RCC 7860 (cell line): Measurements from ENCODE around the gene VPS39.

Experiments
- DNase-seq: peaks from one replicate; pipeline ENCODE4 v3.0.0-alpha.2; 2015; ENCODE audit warnings: low spot score
- FAIRE-seq: peaks from 2 replicates; lab custom pipeline; 2012; peaks lifted over from hg19 to GRCh38; lab: Jason Lieb, UNC

VPS39 gene

GRCh38 chr15:42202653-42203052 lies 5.5 kb downstream of the VPS39 start:
- DNase-seq (no peak), FAIRE-seq (no peak)

- FAIRE-seq: no peak
- DNase-seq: no peak
These were observed 6.3 kb downstream of the VPS39 start for GRCh38 chr15:42201801-42202200.

- FAIRE-seq (no peak), DNase-seq (no peak)
These were observed 9.0 kb downstream of the VPS39 start for GRCh38 chr15:42199126-42199525.

- FAIRE-seq (no peak), DNase-seq (no peak)
These were observed 9.6 kb downstream of the VPS39 start for GRCh38 chr15:42198516-42198915.

- FAIRE-seq (no peak), DNase-seq (no peak)
These were observed 13.6 kb downstream of the VPS39 start for GRCh38 chr15:42194513-42194912.

- DNase-seq (no peak), FAIRE-seq (no peak)
These were observed 14.7 kb downstream of the VPS39 start for GRCh38 chr15:42193383-42193782.

- DNase-seq: no peak
- FAIRE-seq: no peak
These were observed 16.3 kb downstream of the VPS39 start for GRCh38 chr15:42191610-42192346.

- FAIRE-seq: no peak
These were observed 17.7 kb downstream of the VPS39 start for GRCh38 chr15:42190370-42190769.

GRCh38 chr15:42185801-42186200 lies 22.3 kb downstream of the VPS39 start:
- FAIRE-seq (no peak), DNase-seq (no peak)

More at GRCh38 chr15:42190370-42190769, 17.7 kb downstream of the VPS39 start:
- DNase-seq: no peak

GRCh38 chr15:42184736-42185135 lies 23.4 kb downstream of the VPS39 start:
- FAIRE-seq: no peak
- no peak for DNase-seq

GRCh38 chr15:42184296-42184695 lies 23.8 kb downstream of the VPS39 start:
- no peak for DNase-seq
- no peak for FAIRE-seq

GRCh38 chr15:42182961-42183360 lies 25.1 kb downstream of the VPS39 start:
- FAIRE-seq (no peak), DNase-seq (no peak)

DNA sequence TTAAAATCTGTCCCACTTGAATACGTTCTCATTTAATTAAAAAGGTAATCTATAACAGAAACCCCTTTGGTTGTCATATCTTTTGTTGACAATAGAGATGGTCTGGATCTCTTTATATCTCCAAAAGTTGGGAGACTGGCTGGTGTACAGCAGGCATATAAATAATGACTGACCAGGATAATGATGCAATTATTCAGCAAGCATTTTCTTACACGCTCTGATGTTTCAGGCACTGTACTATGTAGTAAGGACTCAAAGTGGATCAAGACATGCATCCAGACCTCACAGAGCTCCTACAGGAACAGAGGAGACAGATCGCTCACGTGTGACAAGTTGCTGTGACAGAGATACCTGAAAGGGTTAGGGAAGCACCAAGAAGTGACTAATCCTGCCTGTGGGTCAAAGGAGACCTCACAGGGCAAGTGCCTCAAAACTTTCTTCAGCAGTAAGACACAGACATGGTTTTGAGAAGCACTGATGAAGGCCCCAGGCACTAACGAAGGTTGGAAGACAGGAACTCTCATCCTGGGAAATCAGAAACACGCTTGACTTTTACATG lies 25.7 kb downstream of the VPS39 start:
- DNase-seq (no peak), FAIRE-seq (no peak)

DNA sequence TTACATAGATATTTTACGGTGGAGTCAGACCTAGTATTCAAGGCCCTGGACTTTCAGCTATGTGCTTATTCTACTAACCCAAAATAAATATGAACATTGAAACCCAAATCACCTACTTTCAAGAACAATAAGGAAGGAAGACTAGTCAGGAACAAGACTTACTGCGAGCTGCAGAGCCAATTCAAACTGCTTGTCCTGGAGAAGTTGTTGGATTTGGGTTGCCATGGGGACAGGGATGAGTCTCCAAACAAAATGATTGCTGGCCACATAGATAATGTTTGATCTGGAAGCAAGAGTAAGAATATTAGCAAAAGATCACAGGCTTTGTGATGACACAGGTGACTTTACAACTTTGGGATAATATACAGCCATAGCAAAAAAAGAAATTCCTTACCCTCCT lies 30.0 kb downstream of the VPS39 start:
- FAIRE-seq (no peak), DNase-seq (no peak)

DNA sequence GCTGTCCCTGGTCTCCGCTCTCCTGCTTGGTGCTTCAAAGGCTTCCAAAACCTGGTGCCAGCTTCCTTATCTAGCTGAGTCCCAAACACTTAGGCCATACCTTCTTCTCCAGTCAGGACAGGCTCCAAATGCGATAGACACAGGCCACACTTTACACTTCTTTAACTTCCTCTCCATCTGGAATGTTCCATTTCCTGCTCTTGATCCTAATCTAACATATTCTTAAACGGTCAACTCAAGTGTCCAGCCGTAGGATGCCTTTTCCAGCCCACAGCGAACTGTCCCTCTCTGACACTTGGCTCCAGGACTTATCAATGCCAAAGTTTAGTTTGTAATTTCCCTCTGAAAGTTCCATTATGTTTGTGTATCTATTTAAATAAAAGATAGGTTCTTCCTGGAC lies 32.4 kb downstream of the VPS39 start:
- no peak for FAIRE-seq
- DNase-seq: no peak

- DNase-seq (no peak), FAIRE-seq (no peak)
These were observed 35.6 kb downstream of the VPS39 start for GRCh38 chr15:42172475-42172874.

DNA sequence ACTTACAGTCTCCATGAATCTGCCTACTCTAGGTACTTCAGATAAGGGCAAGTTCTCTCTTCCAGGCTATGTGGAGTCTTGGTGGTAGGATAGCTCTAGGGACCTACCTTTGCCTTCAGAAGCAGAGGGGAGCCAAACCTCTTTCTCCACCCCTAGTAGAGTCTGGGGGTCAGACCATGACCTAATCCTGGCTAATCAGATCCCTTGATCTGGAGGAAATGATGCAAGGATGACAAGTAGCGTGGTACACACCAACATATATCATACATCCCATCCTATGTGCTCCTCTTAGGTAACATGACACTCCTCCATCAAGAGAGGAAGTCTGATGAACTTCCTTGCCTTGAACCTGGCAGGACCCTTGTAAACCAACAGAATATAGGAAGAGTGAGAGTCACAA lies 36.3 kb downstream of the VPS39 start:
- DNase-seq: no peak
- FAIRE-seq: no peak

- no peak for FAIRE-seq
- no peak for DNase-seq
These were observed 37.0 kb downstream of the VPS39 start for GRCh38 chr15:42171122-42171521.

- DNase-seq: no peak
- no peak for FAIRE-seq
These were observed 41.7 kb downstream of the VPS39 start for GRCh38 chr15:42166225-42166940.

DNA sequence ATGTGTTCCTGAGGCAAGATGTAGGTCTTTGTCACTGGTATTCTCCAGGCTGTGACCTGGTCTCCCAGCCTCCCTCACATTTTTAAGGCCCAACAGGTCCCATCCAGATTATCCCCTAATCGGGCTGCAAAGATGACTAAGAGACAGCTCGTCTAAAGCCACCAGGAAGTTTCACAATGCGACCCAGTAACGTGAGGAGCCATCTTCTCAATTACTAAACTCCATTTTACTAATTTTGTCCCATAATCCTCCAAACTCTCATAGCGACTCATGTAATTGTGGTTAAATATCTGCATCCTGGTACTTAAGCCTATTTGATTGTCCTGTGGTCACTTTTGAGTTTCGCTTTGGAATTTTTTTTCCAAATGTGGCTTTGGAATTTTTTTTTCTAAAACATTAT lies 43.0 kb downstream of the VPS39 start:
- FAIRE-seq (no peak), DNase-seq (no peak)

DNA sequence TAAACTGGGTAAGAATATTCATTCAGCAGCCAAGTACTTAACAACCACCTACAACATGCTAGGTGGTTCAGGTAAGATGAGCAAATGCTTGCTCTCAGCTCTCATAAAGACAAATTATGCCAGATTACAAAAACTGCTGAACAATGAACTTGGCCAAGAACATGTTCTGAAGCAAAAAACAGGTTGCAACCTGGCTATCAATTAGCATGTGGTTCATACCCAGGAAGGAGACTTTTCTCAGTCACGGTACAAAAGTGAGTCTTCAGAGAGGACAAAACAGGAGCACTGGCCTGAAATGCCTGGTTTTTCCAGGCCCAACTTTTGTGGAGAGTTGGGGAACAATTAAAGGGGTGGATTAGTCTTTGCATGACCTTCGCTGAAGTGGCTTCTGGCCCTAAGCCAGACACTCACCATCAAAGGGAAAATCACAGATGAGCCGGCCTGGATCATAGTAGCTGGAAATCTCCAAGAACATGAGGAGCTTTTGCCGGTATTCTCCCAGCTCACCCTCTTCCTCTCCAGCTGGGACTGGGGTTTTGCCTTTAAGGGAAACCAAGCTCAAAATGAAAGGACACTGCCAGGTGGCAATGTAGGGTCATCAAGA lies 44.1 kb downstream of the VPS39 start:
- FAIRE-seq: no peak

GRCh38 chr15:42163291-42163690 lies 44.8 kb downstream of the VPS39 start:
- FAIRE-seq (no peak), DNase-seq (no peak)

More for the DNA sequence above, 44.1 kb downstream of the VPS39 start:
- DNase-seq: no peak
